ENCODE measurements around the gene GRIK2. TPM values are rescaled to one million over a fixed set of nuclear protein-coding genes. Genes with fewer than 3 reads are reported as not detected.

The GRIK2 gene
- total RNA-seq, 1 donor from 2014 or later = 2.5 TPM

- FAIRE-seq = no peak
- Mint-ChIP-seq H3K9me3 (ENCODE audit: unreplicated experiment) (no peaks in the 10 kb centered on the region), H3K27me3 (ENCODE audit: low read depth, unreplicated experiment) (no peaks in the 10 kb centered on the region), H3K27ac (ENCODE audit: unreplicated experiment) (no peak overlapping the region), H3K4me3 (ENCODE audit: unreplicated experiment) (no peak overlapping the region), H3K36me3 (ENCODE audit: low read depth, unreplicated experiment) (no peaks in the 10 kb centered on the region), H3K4me1 (ENCODE audit: low read depth, unreplicated experiment) (no peaks in the 10 kb centered on the region)
- Histone ChIP-seq H3K27ac (ENCODE audit: low read depth, low read length) (no peak overlapping the region), H3K36me3 (ENCODE audit: insufficient read depth, low read length) (no peaks in the 10 kb centered on the region), H3K9me3 (ENCODE audit: insufficient read depth, low read depth, low read length) (no peaks in the 10 kb centered on the region), H3K4me1 (ENCODE audit: insufficient read depth, low read length) (no peaks in the 10 kb centered on the region), H3K27me3 (ENCODE audit: insufficient read depth, low read length) (no peaks in the 10 kb centered on the region), H2AFZ (ENCODE audit: low read depth, low read length) (no peak overlapping the region), H3K4me3 (ENCODE audit: insufficient read depth, low read depth, low read length) (no peak overlapping the region), H3K4me2 (ENCODE audit: low read length) (no peak overlapping the region), H3K79me2 (ENCODE audit: insufficient read depth, low read length) (no peaks in the 10 kb centered on the region), H4K20me1 (ENCODE audit: insufficient read depth, low read length) (no peaks in the 10 kb centered on the region), H3K9ac (ENCODE audit: low read length) (no peak overlapping the region)
- DNase-seq (ENCODE audit: low read depth) = no peak
- TF ChIP-seq EZH2 (IDR thresholded peaks at IDR 0.05; ENCODE audit: insufficient read depth, low read length) (no peak), CTCF (IDR thresholded peaks at IDR 0.05; ENCODE audit: insufficient read depth, low read depth, low read length) (no peak)
Observed at GRCh38 chr6:102023977-102024657, 630.6 kb downstream of the GRIK2 start.

- no peaks in the 10 kb centered on the region for H3K9me3 Mint-ChIP-seq (ENCODE audit: unreplicated experiment)
- Histone ChIP-seq H3K27me3 (ENCODE audit: insufficient read depth, low read length) (no peaks in the 10 kb centered on the region), H3K4me2 (ENCODE audit: low read length) (no peak overlapping the region), H3K9me3 (ENCODE audit: insufficient read depth, low read depth, low read length) (no peaks in the 10 kb centered on the region), H3K4me3 (ENCODE audit: insufficient read depth, low read depth, low read length) (no peak overlapping the region), H4K20me1 (ENCODE audit: insufficient read depth, low read length) (no peaks in the 10 kb centered on the region), H3K27ac (ENCODE audit: low read depth, low read length) (no peak overlapping the region), H3K9ac (ENCODE audit: low read length) (no peak overlapping the region), H2AFZ (ENCODE audit: low read depth, low read length) (no peak overlapping the region), H3K4me1 (ENCODE audit: insufficient read depth, low read length) (no peaks in the 10 kb centered on the region), H3K36me3 (ENCODE audit: insufficient read depth, low read length) (no peaks in the 10 kb centered on the region), H3K79me2 (ENCODE audit: insufficient read depth, low read length) (no peaks in the 10 kb centered on the region)
- H3K27ac Mint-ChIP-seq (ENCODE audit: unreplicated experiment) = no peak overlapping the region
- DNase-seq (ENCODE audit: low read depth) = no peak
- H3K4me3 Mint-ChIP-seq (ENCODE audit: unreplicated experiment) = no peak overlapping the region
- TF ChIP-seq EZH2 (IDR thresholded peaks at IDR 0.05; ENCODE audit: insufficient read depth, low read length) (no peak), CTCF (IDR thresholded peaks at IDR 0.05; ENCODE audit: insufficient read depth, low read depth, low read length) (no peak)
- H3K27me3 Mint-ChIP-seq (ENCODE audit: low read depth, unreplicated experiment) = no peaks in the 10 kb centered on the region
- H3K36me3 Mint-ChIP-seq (ENCODE audit: low read depth, unreplicated experiment) = no peaks in the 10 kb centered on the region
- FAIRE-seq = no peak
- no peaks in the 10 kb centered on the region for H3K4me1 Mint-ChIP-seq (ENCODE audit: low read depth, unreplicated experiment)
Observed at GRCh38 chr6:102026649-102027048, 633.1 kb downstream of the GRIK2 start.

DNA sequence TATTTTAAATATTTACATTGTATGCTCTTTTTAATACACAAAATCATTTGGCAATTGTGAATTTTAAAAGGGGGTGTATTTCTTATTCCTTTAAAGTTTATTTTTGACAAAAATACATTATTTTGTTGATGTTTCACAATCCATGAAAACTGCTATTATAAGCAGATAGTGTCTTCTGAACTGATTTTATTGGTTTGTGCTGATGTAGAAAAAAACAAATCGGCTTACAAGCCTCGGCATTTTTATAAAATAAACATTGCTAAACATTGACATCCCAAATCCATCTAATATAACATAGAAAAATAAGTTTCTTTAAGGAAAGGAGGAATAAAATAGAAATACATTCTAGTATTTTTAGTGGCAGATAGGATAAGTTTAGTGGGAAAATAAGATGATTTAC is 634.7 kb downstream of the GRIK2 start:
- Mint-ChIP-seq H3K27ac (ENCODE audit: unreplicated experiment) (no peak overlapping the region), H3K9me3 (ENCODE audit: unreplicated experiment) (no peaks in the 10 kb centered on the region), H3K4me1 (ENCODE audit: low read depth, unreplicated experiment) (no peaks in the 10 kb centered on the region), H3K4me3 (ENCODE audit: unreplicated experiment) (no peak overlapping the region), H3K27me3 (ENCODE audit: low read depth, unreplicated experiment) (no peaks in the 10 kb centered on the region), H3K36me3 (ENCODE audit: low read depth, unreplicated experiment) (no peaks in the 10 kb centered on the region)
- Histone ChIP-seq H4K20me1 (ENCODE audit: insufficient read depth, low read length) (no peaks in the 10 kb centered on the region), H3K27ac (ENCODE audit: low read depth, low read length) (no peak overlapping the region), H3K27me3 (ENCODE audit: insufficient read depth, low read length) (no peaks in the 10 kb centered on the region), H3K4me2 (ENCODE audit: low read length) (no peak overlapping the region), H3K9me3 (ENCODE audit: insufficient read depth, low read depth, low read length) (no peaks in the 10 kb centered on the region), H2AFZ (ENCODE audit: low read depth, low read length) (no peak overlapping the region), H3K9ac (ENCODE audit: low read length) (no peak overlapping the region), H3K36me3 (ENCODE audit: insufficient read depth, low read length) (no peaks in the 10 kb centered on the region), H3K4me3 (ENCODE audit: insufficient read depth, low read depth, low read length) (no peak overlapping the region), H3K79me2 (ENCODE audit: insufficient read depth, low read length) (no peaks in the 10 kb centered on the region), H3K4me1 (ENCODE audit: insufficient read depth, low read length) (no peaks in the 10 kb centered on the region)
- TF ChIP-seq EZH2 (IDR thresholded peaks at IDR 0.05; ENCODE audit: insufficient read depth, low read length) (no peak), CTCF (IDR thresholded peaks at IDR 0.05; ENCODE audit: insufficient read depth, low read depth, low read length) (no peak)
- DNase-seq (ENCODE audit: low read depth) (no peak), FAIRE-seq (no peak)
